Suprapubic skin (tissue), 4 donors: ENCODE measurements around the gene ZNF436.

Experiments
- EP300 ChIP-seq: sonication (generic); formaldehyde crosslinking; IDR thresholded peaks from one replicate; pipeline ENCODE4 v1.6.1; 2017; ENCODE audit warnings: antibody characterized with exemption
- POLR2A ChIP-seq, 2 donors: fragments of 450-650 bp; IDR thresholded peaks; one replicate each; pipeline ENCODE4 v1.6.1; 2017; ENCODE audit warnings: antibody characterized with exemption in 2 of 2, mild to moderate bottlenecking in 2 of 2, moderate library complexity in 2 of 2
- POLR2AphosphoS5 ChIP-seq, 3 donors: sonication (generic); formaldehyde crosslinking; IDR thresholded peaks; one replicate each; pipeline ENCODE4 v1.6.1; 2017; ENCODE audit warnings: antibody characterized with exemption in 3 of 3
- TF ChIP-seq, protein P1 (sequence below), 2 donors: fragments of 200-600 bp in 1 of 2; fragments of 450-650 bp in 1 of 2; sonication (generic) in 1 of 2; IDR thresholded peaks; one replicate each; pipeline ENCODE4 v1.5.1; 2016 to 2019; ENCODE audit warnings: antibody characterized with exemption in 2 of 2, mild to moderate bottlenecking in 1 of 2, moderate library complexity in 1 of 2

- no peak for TF ChIP-seq POLR2A (IDR thresholded peaks at IDR 0.05)
- TF ChIP-seq, protein P1, sequence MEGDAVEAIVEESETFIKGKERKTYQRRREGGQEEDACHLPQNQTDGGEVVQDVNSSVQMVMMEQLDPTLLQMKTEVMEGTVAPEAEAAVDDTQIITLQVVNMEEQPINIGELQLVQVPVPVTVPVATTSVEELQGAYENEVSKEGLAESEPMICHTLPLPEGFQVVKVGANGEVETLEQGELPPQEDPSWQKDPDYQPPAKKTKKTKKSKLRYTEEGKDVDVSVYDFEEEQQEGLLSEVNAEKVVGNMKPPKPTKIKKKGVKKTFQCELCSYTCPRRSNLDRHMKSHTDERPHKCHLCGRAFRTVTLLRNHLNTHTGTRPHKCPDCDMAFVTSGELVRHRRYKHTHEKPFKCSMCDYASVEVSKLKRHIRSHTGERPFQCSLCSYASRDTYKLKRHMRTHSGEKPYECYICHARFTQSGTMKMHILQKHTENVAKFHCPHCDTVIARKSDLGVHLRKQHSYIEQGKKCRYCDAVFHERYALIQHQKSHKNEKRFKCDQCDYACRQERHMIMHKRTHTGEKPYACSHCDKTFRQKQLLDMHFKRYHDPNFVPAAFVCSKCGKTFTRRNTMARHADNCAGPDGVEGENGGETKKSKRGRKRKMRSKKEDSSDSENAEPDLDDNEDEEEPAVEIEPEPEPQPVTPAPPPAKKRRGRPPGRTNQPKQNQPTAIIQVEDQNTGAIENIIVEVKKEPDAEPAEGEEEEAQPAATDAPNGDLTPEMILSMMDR (IDR thresholded peaks at IDR 0.05) = no peak
- TF ChIP-seq POLR2AphosphoS5 (IDR thresholded peaks at IDR 0.05) = no peak
- TF ChIP-seq EP300 = no peak
Observed at GRCh38 chr1:23322770-23323169, 46.9 kb downstream of the ZNF436 start.
